Posterior vena cava (tissue), 2 donors: ENCODE measurements around the gene STH. TPM values are rescaled to one million over a fixed set of nuclear protein-coding genes. Genes with fewer than 3 reads are reported as not detected.

ENCODE experiments used
- DNase-seq: peaks from one replicate; pipeline ENCODE4 v3.0.0-alpha.2; 2020; ENCODE audit warnings: low spot score
- intact Hi-C, 2 donors: fragments of 100-400 bp; cut with DNase I; formaldehyde crosslinking; loops; one replicate each; pipeline versions ENCODE4 v1.14.1 to v1.14.2; 2022 to 2023
- total RNA-seq, 2 donors: library from RNA; stranded (reverse); fragmentation: NEBNext Ultra II Directional; extraction: Animal tissue kit (Norgen Biotek cat#: 25700); gene quantifications; one replicate each; pipeline ENCODE4 v1.2.1, GENCODE V29; 2021
- donor health status: DM: yes; HTN: yes; CAD: no.
- donor health status: DM: yes; HTN: yes; CAD: no.

STH gene
- total RNA-seq, 2 donors from 2014 or later: not detected

DNA sequence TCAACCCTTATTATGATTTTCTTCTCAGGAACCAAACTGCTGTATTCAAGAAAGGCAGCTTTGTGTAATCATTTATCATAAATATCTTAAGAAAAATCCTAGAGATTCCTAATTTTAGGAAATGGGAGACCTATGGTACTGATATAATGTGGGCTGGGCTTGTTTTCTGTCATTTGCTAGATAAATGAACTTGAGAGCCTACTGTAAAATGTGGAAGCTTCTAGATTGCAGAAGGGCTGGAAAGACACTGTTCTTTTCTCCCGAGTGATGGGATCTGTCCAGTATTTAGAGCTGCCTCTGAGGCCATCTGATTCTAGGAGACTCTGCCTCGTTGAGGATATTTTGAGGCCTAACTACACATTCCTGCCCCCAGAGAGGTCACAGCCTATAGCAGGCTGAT is 19.9 kb upstream of the STH start:
- DNase-seq: no peak
- intact Hi-C loops: loop anchor here in 1 of 2 donors (10.0 kb wide), 1 partner anchor 1674 kb away; the partner anchor contains the start of gene RUNDC3A

DNA sequence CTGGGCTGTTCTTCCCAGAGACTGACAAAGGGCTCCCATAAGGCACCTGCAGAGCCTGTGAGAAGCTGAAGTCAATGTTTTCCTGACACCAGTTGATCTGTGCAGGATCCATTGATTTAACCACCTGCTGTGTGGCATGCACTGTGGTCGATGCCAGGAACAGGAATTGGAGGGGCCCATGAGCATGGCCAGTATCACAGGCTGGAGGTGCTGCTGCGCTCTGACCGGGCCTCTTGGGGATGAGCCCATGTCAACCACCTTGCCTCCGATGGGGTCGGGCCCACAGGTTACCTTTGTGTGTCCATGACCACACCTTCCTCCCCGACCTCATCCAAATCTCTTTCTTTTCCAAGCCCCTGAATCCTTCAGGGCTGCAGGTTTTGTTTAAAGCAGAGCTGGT is 18.2 kb upstream of the STH start:
- intact Hi-C loops: no loop called here
- peak; percentile 63 for DNase-seq

DNA sequence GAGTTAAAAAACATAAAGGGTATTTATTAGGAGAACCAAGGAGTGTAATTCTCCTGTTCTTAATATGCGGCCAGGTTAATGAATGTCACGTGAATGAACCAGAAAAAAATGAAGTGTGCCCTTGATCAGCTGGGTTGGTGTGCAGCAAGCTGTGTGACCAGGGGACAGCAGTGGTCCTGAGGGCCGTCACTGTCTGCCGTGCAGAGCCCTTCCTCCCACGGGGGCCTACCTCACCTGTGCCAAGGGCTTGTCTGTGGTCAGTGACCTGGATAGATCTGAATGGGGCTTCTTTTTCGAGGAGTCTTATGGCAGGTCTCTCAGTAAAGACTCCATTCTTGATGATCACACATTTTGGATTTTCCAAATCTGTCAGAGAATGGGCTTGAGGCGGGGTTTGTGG is 17.7 kb upstream of the STH start:
- peak; percentile 45 for DNase-seq
- intact Hi-C loops: no loop called here

DNA sequence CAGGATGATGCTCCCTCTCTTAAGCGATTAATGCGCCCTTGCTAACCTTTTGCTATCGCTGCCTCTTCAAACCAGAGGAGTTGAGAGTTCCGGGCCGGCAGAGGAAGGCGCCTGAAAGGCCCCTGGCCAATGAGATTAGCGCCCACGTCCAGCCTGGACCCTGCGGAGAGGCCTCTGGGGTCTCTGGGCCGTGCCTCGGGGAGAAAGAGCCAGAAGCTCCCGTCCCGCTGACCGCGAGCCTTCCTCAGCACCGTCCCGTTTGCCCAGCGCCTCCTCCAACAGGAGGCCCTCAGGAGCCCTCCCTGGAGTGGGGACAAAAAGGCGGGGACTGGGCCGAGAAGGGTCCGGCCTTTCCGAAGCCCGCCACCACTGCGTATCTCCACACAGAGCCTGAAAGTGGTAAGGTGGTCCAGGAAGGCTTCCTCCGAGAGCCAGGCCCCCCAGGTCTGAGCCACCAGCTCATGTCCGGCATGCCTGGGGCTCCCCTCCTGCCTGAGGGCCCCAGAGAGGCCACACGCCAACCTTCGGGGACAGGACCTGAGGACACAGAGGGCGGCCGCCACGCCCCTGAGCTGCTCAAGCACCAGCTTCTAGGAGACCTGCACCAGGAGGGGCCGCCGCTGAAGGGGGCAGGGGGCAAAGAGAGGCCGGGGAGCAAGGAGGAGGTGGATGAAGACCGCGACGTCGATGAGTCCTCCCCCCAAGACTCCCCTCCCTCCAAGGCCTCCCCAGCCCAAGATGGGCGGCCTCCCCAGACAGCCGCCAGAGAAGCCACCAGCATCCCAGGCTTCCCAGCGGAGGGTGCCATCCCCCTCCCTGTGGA is 16.0 kb upstream of the STH start:
- DNase-seq: peak; percentile 79
- intact Hi-C loops: no loop called here

DNA sequence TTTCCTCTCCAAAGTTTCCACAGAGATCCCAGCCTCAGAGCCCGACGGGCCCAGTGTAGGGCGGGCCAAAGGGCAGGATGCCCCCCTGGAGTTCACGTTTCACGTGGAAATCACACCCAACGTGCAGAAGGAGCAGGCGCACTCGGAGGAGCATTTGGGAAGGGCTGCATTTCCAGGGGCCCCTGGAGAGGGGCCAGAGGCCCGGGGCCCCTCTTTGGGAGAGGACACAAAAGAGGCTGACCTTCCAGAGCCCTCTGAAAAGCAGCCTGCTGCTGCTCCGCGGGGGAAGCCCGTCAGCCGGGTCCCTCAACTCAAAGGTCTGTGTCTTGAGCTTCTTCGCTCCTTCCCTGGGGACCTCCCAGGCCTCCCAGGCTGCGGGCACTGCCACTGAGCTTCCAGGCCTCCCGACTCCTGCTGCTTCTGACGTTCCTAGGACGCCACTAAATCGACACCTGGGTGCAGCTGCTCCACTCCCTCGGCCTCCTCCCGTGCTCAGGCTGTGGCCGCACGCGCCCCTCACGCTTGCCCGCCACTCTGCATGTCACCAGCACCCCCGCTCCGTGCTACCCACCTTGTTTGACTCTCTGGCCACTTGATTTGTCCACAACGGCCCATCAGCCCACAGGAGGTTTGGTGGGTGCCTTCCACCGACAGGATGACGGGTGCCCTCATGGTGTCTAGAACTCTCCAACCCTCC is 15.3 kb upstream of the STH start:
- intact Hi-C loops: no loop called here
- peak; percentile 68 for DNase-seq

DNA sequence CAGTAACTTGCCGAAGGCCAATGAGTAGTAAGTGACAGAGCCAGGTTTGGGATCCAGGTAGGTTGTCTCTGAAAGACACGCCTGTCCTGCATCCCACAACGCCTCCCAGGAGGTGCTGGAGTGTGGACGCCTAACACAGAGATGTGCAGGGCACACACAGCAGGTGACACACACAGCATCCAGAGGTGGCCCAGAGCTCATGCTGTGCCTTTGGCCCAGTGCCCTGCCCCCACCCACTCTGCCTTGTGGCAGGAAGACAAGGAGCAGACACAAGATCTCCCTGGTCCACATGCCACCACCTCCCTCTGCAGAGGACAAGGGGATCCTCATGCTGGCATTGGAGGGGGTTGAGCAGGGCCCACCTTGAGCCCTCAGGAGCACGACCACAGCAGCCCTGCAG is 14.7 kb upstream of the STH start:
- DNase-seq: peak; percentile 71
- intact Hi-C loops: no loop called here

DNA sequence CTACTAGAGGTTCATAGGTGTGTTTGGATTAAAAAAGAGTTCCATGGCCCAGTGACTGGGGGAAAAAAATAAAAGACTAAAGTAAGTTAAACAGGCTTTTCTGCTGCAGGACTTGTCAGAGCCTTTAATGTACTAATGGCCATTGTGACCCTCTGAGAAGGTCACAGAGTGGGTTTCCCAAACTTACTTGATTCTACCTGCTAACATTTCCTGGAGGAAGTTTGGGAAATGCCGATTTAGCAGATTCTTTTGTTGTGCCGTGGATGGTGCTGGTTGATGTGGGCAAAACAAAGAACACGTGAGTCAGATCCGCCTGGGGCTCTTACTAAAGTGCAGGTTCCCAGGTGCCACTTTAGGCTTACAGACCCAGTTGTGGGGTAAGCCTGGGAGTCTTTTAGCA is 13.6 kb upstream of the STH start:
- DNase-seq: peak; percentile 10
- intact Hi-C loops: no loop called here

DNA sequence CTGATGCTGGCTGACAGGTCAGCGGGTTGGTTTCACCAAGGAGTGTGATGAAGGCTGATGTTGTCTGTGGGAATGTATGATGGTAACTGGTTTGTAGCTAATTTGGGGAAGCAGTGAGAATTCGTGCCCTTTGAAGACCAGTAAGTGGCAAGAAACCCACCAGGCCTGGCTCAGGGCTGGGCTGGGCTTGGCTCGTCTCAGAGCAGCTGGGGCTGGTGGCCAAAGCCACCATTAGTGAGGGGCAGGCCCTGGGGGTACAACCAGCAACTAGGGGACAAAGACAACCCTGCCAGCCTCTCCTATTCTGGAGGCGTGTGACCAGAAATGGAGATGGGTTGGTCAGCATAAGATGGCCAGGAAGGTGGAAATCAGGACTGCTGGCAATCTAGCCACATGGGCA is 13.0 kb upstream of the STH start:
- peak; percentile 70 for DNase-seq
- intact Hi-C loops: no loop called here

DNA sequence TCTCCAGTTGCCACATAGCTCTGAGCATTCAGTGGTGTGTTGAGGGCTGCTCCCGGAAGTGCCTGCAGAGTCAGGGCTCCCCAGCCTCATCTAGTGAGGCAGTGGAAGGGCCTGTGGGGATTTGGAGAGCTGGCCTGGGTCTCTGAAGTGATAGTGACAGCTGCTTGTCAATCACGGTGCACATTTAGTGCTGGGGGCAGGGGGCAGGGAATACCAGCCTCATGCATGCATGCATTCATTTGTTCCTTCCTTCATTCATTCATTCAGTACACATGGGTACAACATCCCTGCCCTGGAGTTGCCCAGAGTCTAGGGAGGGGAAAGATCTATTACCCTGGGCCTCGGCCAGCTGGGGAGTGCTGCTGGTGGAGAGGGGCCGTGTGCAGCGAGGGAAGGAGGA is 11.3 kb upstream of the STH start:
- intact Hi-C loops: no loop called here
- peak; percentile 45 for DNase-seq

DNA sequence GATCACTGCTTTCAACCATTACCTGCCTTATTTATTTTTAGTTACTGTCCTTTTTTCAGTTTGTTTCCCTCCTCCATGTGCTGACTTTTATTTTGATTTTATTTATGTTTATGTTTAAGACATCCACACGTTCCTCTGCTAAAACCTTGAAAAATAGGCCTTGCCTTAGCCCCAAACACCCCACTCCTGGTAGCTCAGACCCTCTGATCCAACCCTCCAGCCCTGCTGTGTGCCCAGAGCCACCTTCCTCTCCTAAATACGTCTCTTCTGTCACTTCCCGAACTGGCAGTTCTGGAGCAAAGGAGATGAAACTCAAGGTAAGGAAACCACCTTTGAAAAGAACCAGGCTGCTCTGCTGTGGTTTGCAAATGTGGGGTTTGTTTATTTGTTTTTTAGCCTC is 9.3 kb upstream of the STH start:
- intact Hi-C loops: no loop called here
- DNase-seq: peak; percentile 35

DNA sequence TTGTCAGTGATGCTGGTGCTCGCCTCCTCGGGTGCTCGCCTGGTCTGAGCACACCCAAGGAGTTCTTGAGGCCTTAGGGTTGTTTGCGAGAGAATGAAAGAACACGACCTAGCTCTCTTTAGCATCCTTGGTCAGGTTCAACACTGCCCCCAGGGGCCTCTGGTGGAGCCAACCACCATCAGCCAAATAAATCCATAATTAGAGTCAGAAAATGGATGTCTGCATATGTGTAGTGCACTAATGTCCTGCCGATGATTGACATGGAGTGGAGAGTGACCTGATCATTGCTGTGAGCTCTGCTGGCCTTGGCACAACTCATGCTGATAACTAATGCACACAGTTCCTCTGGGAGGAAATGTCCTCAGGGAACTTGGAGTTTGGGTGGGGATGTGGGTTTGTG is 8.2 kb upstream of the STH start:
- intact Hi-C loops: no loop called here

DNA sequence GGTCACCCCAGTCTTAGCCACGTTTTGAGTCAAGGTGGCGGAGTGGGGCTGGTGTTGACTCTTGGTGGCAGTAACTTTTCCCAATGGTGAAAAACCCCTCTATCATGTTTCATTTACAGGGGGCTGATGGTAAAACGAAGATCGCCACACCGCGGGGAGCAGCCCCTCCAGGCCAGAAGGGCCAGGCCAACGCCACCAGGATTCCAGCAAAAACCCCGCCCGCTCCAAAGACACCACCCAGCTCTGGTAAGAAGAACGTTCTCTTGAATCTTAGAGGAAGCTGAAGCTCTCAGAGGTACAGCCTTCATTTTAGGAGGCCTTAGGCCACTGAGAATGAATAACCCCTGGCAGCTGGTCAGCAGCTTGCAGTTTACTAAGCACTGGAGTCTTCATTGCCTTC is 7.7 kb upstream of the STH start:
- intact Hi-C loops: no loop called here
- peak; percentile 73 for DNase-seq

More for the DNA sequence above, 8.2 kb upstream of the STH start:
- peak; percentile 31 for DNase-seq

DNA sequence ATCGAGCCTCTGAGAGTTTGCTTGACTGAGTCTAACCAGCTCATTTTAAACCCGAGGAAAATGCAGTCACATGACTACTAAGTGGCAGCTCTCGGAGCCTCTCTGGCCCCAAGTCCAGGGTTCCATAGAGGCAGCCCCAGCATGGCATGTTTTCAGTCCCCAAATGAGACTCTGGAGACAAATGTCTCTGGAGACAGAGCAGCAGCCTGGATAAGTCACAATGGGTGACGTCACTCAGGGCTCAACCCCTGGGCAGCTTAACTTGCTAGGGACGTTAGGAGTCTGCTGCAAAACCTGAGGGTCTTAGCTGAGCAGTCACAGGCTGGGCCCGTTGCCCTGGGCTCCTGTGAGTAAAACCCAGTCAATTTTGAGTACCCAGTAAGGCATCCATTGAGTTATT is 6.9 kb upstream of the STH start:
- intact Hi-C loops: no loop called here
- no peak for DNase-seq

DNA sequence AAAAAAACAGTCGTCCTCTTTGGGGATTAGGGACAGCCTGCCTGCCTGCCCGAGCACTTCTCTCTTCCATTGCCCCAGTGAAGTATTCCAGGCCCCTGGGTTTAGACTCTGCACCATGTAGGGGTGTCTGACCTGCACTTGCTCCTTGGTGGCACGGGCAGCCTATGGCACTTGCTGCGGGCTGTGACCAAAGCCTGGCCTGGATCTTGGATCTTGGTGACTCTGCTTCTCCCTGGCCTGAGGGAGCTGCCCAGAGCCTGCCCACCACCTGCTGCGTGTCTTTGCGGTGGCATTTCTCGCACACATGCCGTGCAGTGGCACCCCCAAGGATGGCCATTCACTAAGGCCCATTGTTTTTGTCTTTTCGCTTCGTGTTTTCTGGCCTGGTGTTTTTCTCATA is 6.1 kb upstream of the STH start:
- DNase-seq: no peak
- intact Hi-C loops: no loop called here

DNA sequence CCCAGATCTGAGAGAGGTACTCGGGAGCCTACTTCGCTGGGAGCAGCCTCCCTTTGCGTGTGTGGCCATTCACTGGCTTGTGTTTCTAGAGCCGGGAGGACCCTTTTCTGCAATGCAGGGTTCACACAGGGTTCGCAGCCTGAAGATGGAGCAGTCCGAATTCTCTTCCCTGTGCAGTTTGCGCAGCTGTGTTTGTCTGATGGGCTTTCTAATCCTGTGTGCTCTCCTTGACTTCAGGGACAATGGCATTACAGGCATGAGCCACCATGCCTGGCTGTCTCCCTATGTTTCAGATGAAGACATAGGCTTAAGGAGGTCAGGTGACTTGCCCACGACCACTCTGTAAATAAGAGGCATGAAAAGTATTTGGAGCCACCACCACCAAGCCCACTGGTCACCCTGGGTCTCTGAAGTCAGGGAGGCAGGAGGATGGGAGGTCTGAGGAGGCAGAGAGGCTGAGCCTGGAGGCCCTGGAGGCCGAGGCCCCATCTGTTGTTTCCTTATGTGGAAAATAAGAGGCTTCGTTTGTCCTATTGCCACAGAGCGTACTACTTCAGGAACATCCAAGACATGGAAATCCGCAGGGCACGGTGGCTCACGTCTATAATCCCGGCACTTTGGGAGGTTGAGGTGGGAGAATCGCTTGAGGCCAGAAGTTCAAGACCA is 5.0 kb upstream of the STH start:
- intact Hi-C loops: no loop called here
- no peak for DNase-seq

DNA sequence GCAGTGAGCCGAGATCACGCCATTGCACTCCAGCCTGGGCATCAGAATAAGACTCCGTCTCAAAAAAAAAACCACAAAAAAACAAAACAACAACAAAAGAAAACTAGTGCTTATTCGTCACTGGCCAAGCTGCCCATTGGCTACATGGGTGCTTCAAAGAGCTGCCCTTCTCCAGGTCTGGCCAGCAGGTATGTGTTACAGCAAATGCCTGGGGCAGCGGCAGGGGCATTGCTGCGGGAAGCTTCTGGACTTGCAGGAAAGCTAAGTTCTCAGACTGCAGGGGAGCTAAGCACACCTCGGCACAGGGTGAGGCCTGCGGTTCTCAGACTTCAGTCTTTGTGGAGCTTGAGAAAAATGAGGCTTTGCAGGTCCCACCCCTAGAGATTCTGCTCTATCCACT is 4.1 kb upstream of the STH start:
- no peak for DNase-seq
- intact Hi-C loops: no loop called here

DNA sequence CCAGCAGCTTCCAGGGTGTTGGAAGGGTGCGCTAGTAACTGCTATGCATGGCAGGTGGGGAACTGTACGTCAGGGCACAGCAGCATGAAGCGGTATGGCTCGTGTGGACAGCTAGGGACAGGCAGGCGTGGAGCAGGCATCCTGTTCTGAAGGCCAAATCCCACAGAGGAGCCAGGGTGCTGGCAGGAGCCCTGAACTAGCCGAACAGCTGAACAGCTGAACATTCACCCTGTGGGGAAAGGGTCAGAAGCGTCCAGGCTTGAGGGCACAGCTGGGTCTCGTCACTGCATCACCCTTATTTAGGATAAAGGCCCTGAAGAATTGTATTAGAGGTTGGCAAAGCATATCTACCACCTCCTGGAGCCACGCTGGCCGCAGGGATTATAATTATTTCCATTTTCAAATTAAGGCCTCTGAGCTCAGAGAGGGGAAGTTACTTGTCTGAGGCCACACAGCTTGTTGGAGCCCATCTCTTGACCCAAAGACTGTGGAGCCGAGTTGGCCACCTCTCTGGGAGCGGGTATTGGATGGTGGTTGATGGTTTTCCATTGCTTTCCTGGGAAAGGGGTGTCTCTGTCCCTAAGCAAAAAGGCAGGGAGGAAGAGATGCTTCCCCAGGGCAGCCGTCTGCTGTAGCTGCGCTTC is 3.3 kb upstream of the STH start:
- intact Hi-C loops: no loop called here
- no peak for DNase-seq

DNA sequence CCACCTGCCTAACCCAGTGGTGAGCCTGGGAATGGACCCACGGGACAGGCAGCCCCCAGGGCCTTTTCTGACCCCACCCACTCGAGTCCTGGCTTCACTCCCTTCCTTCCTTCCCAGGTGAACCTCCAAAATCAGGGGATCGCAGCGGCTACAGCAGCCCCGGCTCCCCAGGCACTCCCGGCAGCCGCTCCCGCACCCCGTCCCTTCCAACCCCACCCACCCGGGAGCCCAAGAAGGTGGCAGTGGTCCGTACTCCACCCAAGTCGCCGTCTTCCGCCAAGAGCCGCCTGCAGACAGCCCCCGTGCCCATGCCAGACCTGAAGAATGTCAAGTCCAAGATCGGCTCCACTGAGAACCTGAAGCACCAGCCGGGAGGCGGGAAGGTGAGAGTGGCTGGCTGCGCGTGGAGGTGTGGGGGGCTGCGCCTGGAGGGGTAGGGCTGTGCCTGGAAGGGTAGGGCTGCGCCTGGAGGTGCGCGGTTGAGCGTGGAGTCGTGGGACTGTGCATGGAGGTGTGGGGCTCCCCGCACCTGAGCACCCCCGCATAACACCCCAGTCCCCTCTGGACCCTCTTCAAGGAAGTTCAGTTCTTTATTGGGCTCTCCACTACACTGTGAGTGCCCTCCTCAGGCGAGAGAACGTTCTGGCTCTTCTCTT is 2.6 kb upstream of the STH start:
- DNase-seq: no peak
- intact Hi-C loops: no loop called here

DNA sequence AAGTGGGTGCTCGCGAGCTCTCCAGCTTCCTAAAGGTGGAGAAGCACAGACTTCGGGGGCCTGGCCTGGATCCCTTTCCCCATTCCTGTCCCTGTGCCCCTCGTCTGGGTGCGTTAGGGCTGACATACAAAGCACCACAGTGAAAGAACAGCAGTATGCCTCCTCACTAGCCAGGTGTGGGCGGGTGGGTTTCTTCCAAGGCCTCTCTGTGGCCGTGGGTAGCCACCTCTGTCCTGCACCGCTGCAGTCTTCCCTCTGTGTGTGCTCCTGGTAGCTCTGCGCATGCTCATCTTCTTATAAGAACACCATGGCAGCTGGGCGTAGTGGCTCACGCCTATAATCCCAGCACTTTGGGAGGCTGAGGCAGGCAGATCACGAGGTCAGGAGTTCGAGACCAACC is 1.9 kb upstream of the STH start:
- intact Hi-C loops: no loop called here
- DNase-seq: no peak

DNA sequence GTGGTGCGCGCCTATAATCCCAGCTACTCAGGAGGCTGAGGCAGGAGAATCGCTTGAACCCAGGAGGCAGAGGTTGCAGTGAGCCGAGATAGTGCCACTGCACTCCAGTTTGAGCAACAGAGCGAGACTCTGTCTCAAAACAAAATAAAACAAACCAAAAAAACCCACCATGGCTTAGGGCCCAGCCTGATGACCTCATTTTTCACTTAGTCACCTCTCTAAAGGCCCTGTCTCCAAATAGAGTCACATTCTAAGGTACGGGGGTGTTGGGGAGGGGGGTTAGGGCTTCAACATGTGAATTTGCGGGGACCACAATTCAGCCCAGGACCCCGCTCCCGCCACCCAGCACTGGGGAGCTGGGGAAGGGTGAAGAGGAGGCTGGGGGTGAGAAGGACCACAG is 1.4 kb upstream of the STH start:
- intact Hi-C loops: no loop called here
- DNase-seq: no peak
